GM23248 (cell line): ENCODE results near the gene PATE4.

Source experiments
- EZH2 ChIP-seq: fragments of 200-600 bp; sonication (generic); IDR thresholded peaks from 2 replicates; pipeline ENCODE4 v1.6.1; 2018; ENCODE audit warnings: antibody characterized with exemption, mild to moderate bottlenecking; ENCODE audit not compliant: insufficient read depth, poor library complexity, severe bottlenecking
- EZH2phosphoT487 ChIP-seq: fragments of 200-600 bp; sonication (generic); IDR thresholded peaks from 2 replicates; pipeline ENCODE4 v1.6.1; 2018; ENCODE audit warnings: antibody characterized with exemption, moderate library complexity, mild to moderate bottlenecking, low read depth; ENCODE audit not compliant: insufficient read depth

DNA sequence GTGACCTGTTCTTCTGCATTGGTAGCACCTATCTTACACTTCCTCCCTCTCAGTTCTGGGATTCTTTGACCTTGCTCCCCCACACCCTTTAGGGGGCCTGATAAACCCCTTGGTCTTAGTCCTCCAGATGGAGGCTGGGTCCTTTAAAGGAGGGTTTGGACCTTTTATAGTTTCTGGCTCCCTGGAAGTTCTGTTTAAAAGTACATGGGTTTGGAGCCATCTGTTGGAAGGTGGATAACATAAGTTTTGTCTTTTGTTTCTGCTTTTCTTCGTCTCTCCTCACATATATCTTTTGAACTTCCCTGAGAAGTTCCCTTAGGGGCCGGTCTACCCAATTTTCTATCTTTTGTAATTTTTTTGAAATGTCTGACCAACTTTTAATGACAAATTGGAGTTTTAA is 36.4 kb downstream of the PATE4 start:
- TF ChIP-seq EZH2 (no peak), EZH2phosphoT487 (no peak)
